HL-60 (cell line): Measurements from ENCODE around the gene PANX1.

ENCODE experiments used
- DNase-seq, 2 experiments: peaks; one replicate each; pipeline ENCODE4 v3.0.0-alpha.2; 2010 to 2020; ENCODE audit warnings: low read depth in 1 of 2, low spot score in 1 of 2
- H3K27ac ChIP-seq: fragments of 250-450 bp; sonication (Bioruptor Pico); replicated peaks from 2 replicates; pipeline ENCODE4 v1.5.1; 2020; ENCODE audit warnings: mild to moderate bottlenecking, moderate library complexity
- H3K27me3 ChIP-seq: fragments of 250-450 bp; sonication (Bioruptor Pico); 2 replicates; pipeline ENCODE4 v1.5.1; 2021; ENCODE audit warnings: mild to moderate bottlenecking, moderate library complexity; ENCODE audit not compliant: insufficient read depth, poor library complexity, severe bottlenecking
- H3K4me3 ChIP-seq: replicated peaks from 2 replicates; pipeline ENCODE4 v1.5.1; 2011; ENCODE audit warnings: mild to moderate bottlenecking, control low read depth, low read length; ENCODE audit not compliant: insufficient read depth
- CTCF ChIP-seq: IDR thresholded peaks from one replicate; pipeline ENCODE4 v1.5.1; 2011; ENCODE audit warnings: low read length, control low read depth, inconsistent platforms; ENCODE audit not compliant: insufficient read depth
- GABPA ChIP-seq: IDR thresholded peaks from 2 replicates; pipeline ENCODE4 v1.6.1; 2012; ENCODE audit warnings: low read depth
- POLR2AphosphoS5 ChIP-seq: IDR thresholded peaks from 2 replicates; pipeline ENCODE4 v1.6.1; 2012; ENCODE audit warnings: low read depth
- SPI1 ChIP-seq: IDR thresholded peaks from 2 replicates; pipeline ENCODE4 v1.6.1; 2012; ENCODE audit warnings: low read depth, mild to moderate bottlenecking, borderline replicate concordance
- TF ChIP-seq, protein P1 (sequence below): IDR thresholded peaks from 2 replicates; pipeline ENCODE4 v1.6.1; 2012; ENCODE audit warnings: low read depth; ENCODE audit not compliant: insufficient replicate concordance

PANX1 gene

GRCh38 chr11:94199136-94200130 lies 70.8 kb downstream of the PANX1 start:
- no peaks in the 10 kb centered on the region for H3K27me3 ChIP-seq
- TF ChIP-seq GABPA, result no peak
- no peak for TF ChIP-seq SPI1
- TF ChIP-seq, protein P1, sequence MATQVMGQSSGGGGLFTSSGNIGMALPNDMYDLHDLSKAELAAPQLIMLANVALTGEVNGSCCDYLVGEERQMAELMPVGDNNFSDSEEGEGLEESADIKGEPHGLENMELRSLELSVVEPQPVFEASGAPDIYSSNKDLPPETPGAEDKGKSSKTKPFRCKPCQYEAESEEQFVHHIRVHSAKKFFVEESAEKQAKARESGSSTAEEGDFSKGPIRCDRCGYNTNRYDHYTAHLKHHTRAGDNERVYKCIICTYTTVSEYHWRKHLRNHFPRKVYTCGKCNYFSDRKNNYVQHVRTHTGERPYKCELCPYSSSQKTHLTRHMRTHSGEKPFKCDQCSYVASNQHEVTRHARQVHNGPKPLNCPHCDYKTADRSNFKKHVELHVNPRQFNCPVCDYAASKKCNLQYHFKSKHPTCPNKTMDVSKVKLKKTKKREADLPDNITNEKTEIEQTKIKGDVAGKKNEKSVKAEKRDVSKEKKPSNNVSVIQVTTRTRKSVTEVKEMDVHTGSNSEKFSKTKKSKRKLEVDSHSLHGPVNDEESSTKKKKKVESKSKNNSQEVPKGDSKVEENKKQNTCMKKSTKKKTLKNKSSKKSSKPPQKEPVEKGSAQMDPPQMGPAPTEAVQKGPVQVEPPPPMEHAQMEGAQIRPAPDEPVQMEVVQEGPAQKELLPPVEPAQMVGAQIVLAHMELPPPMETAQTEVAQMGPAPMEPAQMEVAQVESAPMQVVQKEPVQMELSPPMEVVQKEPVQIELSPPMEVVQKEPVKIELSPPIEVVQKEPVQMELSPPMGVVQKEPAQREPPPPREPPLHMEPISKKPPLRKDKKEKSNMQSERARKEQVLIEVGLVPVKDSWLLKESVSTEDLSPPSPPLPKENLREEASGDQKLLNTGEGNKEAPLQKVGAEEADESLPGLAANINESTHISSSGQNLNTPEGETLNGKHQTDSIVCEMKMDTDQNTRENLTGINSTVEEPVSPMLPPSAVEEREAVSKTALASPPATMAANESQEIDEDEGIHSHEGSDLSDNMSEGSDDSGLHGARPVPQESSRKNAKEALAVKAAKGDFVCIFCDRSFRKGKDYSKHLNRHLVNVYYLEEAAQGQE, result no peak
- no peak for TF ChIP-seq CTCF
- DNase-seq, result no peak
- no peak overlapping the region for H3K27ac ChIP-seq
- H3K4me3 ChIP-seq, result no peak overlapping the region

DNA sequence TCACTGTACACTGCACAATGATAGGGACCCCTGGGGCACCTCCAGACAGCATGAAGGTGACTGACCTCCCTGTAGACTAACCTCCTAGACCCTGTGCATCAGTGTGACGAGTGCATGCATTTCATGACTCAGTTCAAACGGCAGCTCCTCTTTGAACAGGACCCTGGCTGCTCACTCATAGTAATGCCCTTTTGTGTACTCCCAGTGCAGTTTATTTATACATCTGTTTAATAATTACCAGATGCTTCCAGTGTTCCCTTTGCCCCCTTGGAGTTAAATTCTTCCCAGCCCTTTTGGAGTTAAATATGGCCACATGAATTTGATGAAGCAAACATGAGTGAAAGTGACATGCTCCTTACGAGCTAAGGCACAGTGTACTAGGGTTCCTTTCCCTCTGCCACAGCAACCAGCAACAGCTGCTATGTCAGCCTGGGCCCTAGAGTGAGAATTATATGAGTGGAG lies 72.4 kb downstream of the PANX1 start:
- Histone ChIP-seq H3K27me3 (no peaks in the 10 kb centered on the region), H3K27ac (no peak overlapping the region), H3K4me3 (no peak overlapping the region)
- DNase-seq, result no peak
- TF ChIP-seq CTCF (no peak), SPI1 (no peak), POLR2AphosphoS5 (no peak), GABPA (no peak)
- TF ChIP-seq, protein P1, result no peak

GRCh38 chr11:94203070-94203469 lies 74.4 kb downstream of the PANX1 start:
- TF ChIP-seq GABPA (no peak), POLR2AphosphoS5 (no peak), SPI1 (no peak), CTCF (no peak)
- TF ChIP-seq, protein P1, result no peak
- no peak for DNase-seq
- Histone ChIP-seq H3K4me3 (no peak overlapping the region), H3K27ac (no peak overlapping the region), H3K27me3 (peaks cover 2% of the 10 kb centered on the region)
